ENCODE data around the gene HOXA5.

HOXA5 gene

GRCh38 chr7:27185854-27186667 lies 42.6 kb upstream of the HOXA5 start:
- Histone ChIP-seq H2AFZ (ENCODE audit: low read length) (no peak overlapping the region), H4K20me1 (ENCODE audit: insufficient read depth, low read length) (no peaks in the 10 kb centered on the region), H3K4me3 (ENCODE audit: low read length) (no peak overlapping the region), H3K9me2 (replicated peaks; ENCODE audit: insufficient read depth, low read length) (no peaks in the 10 kb centered on the region), H3K4me2 (ENCODE audit: low read depth, low read length) (no peak overlapping the region), H3F3A (ENCODE audit: insufficient read depth, low read length) (no peaks in the 10 kb centered on the region), H3K9ac (ENCODE audit: low read length) (no peak overlapping the region), H3K9me3 (replicated peaks; ENCODE audit: insufficient read depth, low read length) (no peaks in the 10 kb centered on the region), H3K79me2 (ENCODE audit: low read length) (no peaks in the 10 kb centered on the region), H3K4me1 (ENCODE audit: low read length) (no peaks in the 10 kb centered on the region), H3K36me3 (replicated peaks; ENCODE audit: insufficient read depth, low read length) (no peaks in the 10 kb centered on the region), H3K27ac (ENCODE audit: low read length) (no peak overlapping the region), H3K27me3 (replicated peaks; ENCODE audit: insufficient read depth, low read length) (peaks cover 90% of the 10 kb centered on the region)
- no peak for TF ChIP-seq CTCF (IDR thresholded peaks at IDR 0.05; ENCODE audit: low read length)
- TF ChIP-seq EZH2 (optimal IDR thresholded peaks at IDR 0.05; ENCODE audit: low read depth, low read length) = no peak
- TF ChIP-seq EZH2phosphoT487 (IDR thresholded peaks at IDR 0.05; ENCODE audit: low read length) = no peak
- no peak for DNase-seq

- Histone ChIP-seq H3K4me1 (ENCODE audit: low read length) (no peaks in the 10 kb centered on the region), H2AFZ (ENCODE audit: low read length) (no peak within 1 kb of the TSS), H3K27me3 (replicated peaks; ENCODE audit: insufficient read depth, low read length) (peaks cover 84% of the 10 kb centered on the region), H4K20me1 (ENCODE audit: insufficient read depth, low read length) (no peaks in the 10 kb centered on the region), H3K36me3 (replicated peaks; ENCODE audit: insufficient read depth, low read length) (no peaks in the 10 kb centered on the region), H3F3A (ENCODE audit: insufficient read depth, low read length) (no peaks in the 10 kb centered on the region), H3K9ac (ENCODE audit: low read length) (no peak within 1 kb of the TSS), H3K4me2 (ENCODE audit: low read depth, low read length) (no peak within 1 kb of the TSS), H3K9me3 (replicated peaks; ENCODE audit: insufficient read depth, low read length) (no peaks in the 10 kb centered on the region), H3K27ac (ENCODE audit: low read length) (no peak within 1 kb of the TSS), H3K9me2 (replicated peaks; ENCODE audit: insufficient read depth, low read length) (no peaks in the 10 kb centered on the region), H3K79me2 (ENCODE audit: low read length) (no peaks in the 10 kb centered on the region), H3K4me3 (ENCODE audit: low read length) (no peak within 1 kb of the TSS)
- TF ChIP-seq CTCF (IDR thresholded peaks at IDR 0.05; ENCODE audit: low read length) (no peak), EZH2 (optimal IDR thresholded peaks at IDR 0.05; ENCODE audit: low read depth, low read length) (no peak), EZH2phosphoT487 (IDR thresholded peaks at IDR 0.05; ENCODE audit: low read length) (no peak)
- DNase-seq = no peak
Observed at GRCh38 chr7:27185013-27185853, 41.8 kb upstream of the HOXA5 start, which contains the start of gene HOXA11. Gene HOXA11 (minus strand): TSS chr7:27185232. CDS start chr7:27185144, 88 bp downstream.

- Histone ChIP-seq H3K4me3 (ENCODE audit: low read length) (no peak overlapping the region), H3K79me2 (ENCODE audit: low read length) (no peaks in the 10 kb centered on the region)
Observed at GRCh38 chr7:27184337-27185012, 41.0 kb upstream of the HOXA5 start.

More at GRCh38 chr7:27184337-27185012, 41.0 kb upstream of the HOXA5 start:
- H3K9me3 ChIP-seq (replicated peaks; ENCODE audit: insufficient read depth, low read length) = no peaks in the 10 kb centered on the region
- H4K20me1 ChIP-seq (ENCODE audit: insufficient read depth, low read length) = no peaks in the 10 kb centered on the region
- H3K36me3 ChIP-seq (replicated peaks; ENCODE audit: insufficient read depth, low read length) = no peaks in the 10 kb centered on the region
- no peak overlapping the region for H3K27ac ChIP-seq (ENCODE audit: low read length)
- no peaks in the 10 kb centered on the region for H3K9me2 ChIP-seq (replicated peaks; ENCODE audit: insufficient read depth, low read length)
- no peaks in the 10 kb centered on the region for H3K4me1 ChIP-seq (ENCODE audit: low read length)
- peaks cover 80% of the 10 kb centered on the region for H3K27me3 ChIP-seq (replicated peaks; ENCODE audit: insufficient read depth, low read length)
- no peak for DNase-seq
- H2AFZ ChIP-seq (ENCODE audit: low read length) = no peak overlapping the region
- no peaks in the 10 kb centered on the region for H3F3A ChIP-seq (ENCODE audit: insufficient read depth, low read length)
- no peak overlapping the region for H3K9ac ChIP-seq (ENCODE audit: low read length)
- no peak overlapping the region for H3K4me2 ChIP-seq (ENCODE audit: low read depth, low read length)
- TF ChIP-seq CTCF (IDR thresholded peaks at IDR 0.05; ENCODE audit: low read length) (no peak), EZH2phosphoT487 (IDR thresholded peaks at IDR 0.05; ENCODE audit: low read length) (no peak), EZH2 (optimal IDR thresholded peaks at IDR 0.05; ENCODE audit: low read depth, low read length) (no peak)

Data from MM.1S (cell line).